Measurements from ENCODE around the gene PACSIN2. TPM values are rescaled to one million over a fixed set of nuclear protein-coding genes. Genes with fewer than 3 reads are reported as not detected.

Gene PACSIN2
- total and polyA plus RNA-seq, 10 of the 15 experiments (the other 5 are each of a cell fraction or from before 2014, with no cell fraction given) = 0.93 to 78.7 (median 46.8) TPM

- Histone ChIP-seq H4K20me1 (ENCODE audit: control insufficient read depth, insufficient read depth) (no peaks in the 10 kb centered on the region; the same call in 1 of the 2 replicates), H3K27me3 (replicated peaks in 1 of 2; ENCODE audit: control insufficient read depth in 2 of 2, insufficient read depth in 2 of 2, low read length in 1 of 2) (no peaks in the 10 kb centered on the region), H3K27ac (ENCODE audit: control insufficient read depth, insufficient read depth) (no peak overlapping the region), H3K9me3 (replicated peaks; ENCODE audit: control insufficient read depth, insufficient read depth, low read length) (no peaks in the 10 kb centered on the region; the same call in 2 of the 3 replicates), H3K4me1 (ENCODE audit: control insufficient read depth, insufficient read depth, low read length) (peaks cover 20% of the 10 kb centered on the region), H3K9ac (ENCODE audit: control insufficient read depth, insufficient read depth, low read length) (no peak overlapping the region), H3K36me3 (ENCODE audit: control insufficient read depth in 2 of 2, insufficient read depth in 2 of 2, low read length in 1 of 2) (peaks cover 4 to 7% of the 10 kb centered on the region in 2 experiments; a peak in 3 of 4 replicates), H2AFZ (ENCODE audit: control insufficient read depth, low read depth, low read length) (no peak overlapping the region), H3K4me2 (ENCODE audit: control insufficient read depth, insufficient read depth) (no peak overlapping the region), H3K79me2 (ENCODE audit: control insufficient read depth, insufficient read depth, low read length) (peaks cover 64% of the 10 kb centered on the region), H3K4me3 (no peak overlapping the region)
- DNase-seq (ENCODE audit: low read depth, low spot score) (no peak), ATAC-seq (no peak), FAIRE-seq (no peak)
- intact Hi-C loops (cut with micrococcal nuclease; ENCODE audit: unreplicated experiment) (no loop called here), in situ Hi-C loops (cut with MboI) (no loop called here)
- RAD21 ChIA-PET (ENCODE audit: unreplicated experiment) = no interaction called here
- CTCF ChIA-PET = no interaction called here
- no TSS peak for BruUV-seq (replicated peaks)
- no peak for TF ChIP-seq TCF7 (IDR thresholded peaks at IDR 0.05; ENCODE audit: borderline replicate concordance)
- no peak for TF ChIP-seq HDAC6 (IDR thresholded peaks at IDR 0.05; ENCODE audit: unreplicated experiment)
- TF ChIP-seq MTA2 (IDR thresholded peaks at IDR 0.05; ENCODE audit: low read depth) = no peak
- TF ChIP-seq BHLHE40 (IDR thresholded peaks at IDR 0.05; ENCODE audit: borderline replicate concordance in 1 of 2, low read depth in 2 of 2, low read length in 1 of 2) = no peak
- TF ChIP-seq MXI1 (IDR thresholded peaks at IDR 0.05; ENCODE audit: low read depth, low read length) = no peak
- TF ChIP-seq RUNX3 (IDR thresholded peaks at IDR 0.05; ENCODE audit: low read length) = no peak
- no peak for TF ChIP-seq SMARCA5 (IDR thresholded peaks at IDR 0.05)
- SMC1A ChIA-PET (ENCODE audit: uncharacterized antibody, unreplicated experiment) = no interaction called here
- WGBS (ENCODE audit: insufficient coverage, insufficient replicate concordance, low lambda C conversion rate, missing lambda C conversion rate) = 96% methylated on average over 13 of the region's 13 CpGs
- POLR2A ChIA-PET = no interaction called here
These were observed 63.7 kb downstream of the PACSIN2 start for GRCh38 chr22:42951093-42951710.

- Histone ChIP-seq H3K79me2 (ENCODE audit: control insufficient read depth, insufficient read depth, low read length) (peaks cover 62% of the 10 kb centered on the region), H3K36me3 (ENCODE audit: control insufficient read depth in 2 of 2, insufficient read depth in 2 of 2, low read length in 1 of 2) (peaks cover 4 to 7% of the 10 kb centered on the region in 2 experiments; a peak in 3 of 4 replicates), H4K20me1 (ENCODE audit: control insufficient read depth, insufficient read depth) (no peaks in the 10 kb centered on the region; the same call in 1 of the 2 replicates), H3K4me1 (ENCODE audit: control insufficient read depth, insufficient read depth, low read length) (peaks cover 28% of the 10 kb centered on the region), H3K27ac (ENCODE audit: control insufficient read depth, insufficient read depth) (no peak overlapping the region), H3K4me3 (no peak overlapping the region), H3K27me3 (replicated peaks in 1 of 2; ENCODE audit: control insufficient read depth in 2 of 2, insufficient read depth in 2 of 2, low read length in 1 of 2) (no peaks in the 10 kb centered on the region), H2AFZ (ENCODE audit: control insufficient read depth, low read depth, low read length) (no peak overlapping the region), H3K9me3 (replicated peaks; ENCODE audit: control insufficient read depth, insufficient read depth, low read length) (no peaks in the 10 kb centered on the region), H3K4me2 (ENCODE audit: control insufficient read depth, insufficient read depth) (no peak overlapping the region), H3K9ac (ENCODE audit: control insufficient read depth, insufficient read depth, low read length) (no peak overlapping the region)
- RAD21 ChIA-PET (ENCODE audit: unreplicated experiment) = no interaction called here
- SMC1A ChIA-PET (ENCODE audit: uncharacterized antibody, unreplicated experiment) = no interaction called here
- intact Hi-C loops (cut with micrococcal nuclease; ENCODE audit: unreplicated experiment) = no loop called here
- CTCF ChIA-PET = interaction anchor here (1.1 kb wide), 1 partner anchor 83 kb away, joined by 4 read pairs; no protein-coding TSS in a partner anchor
- ATAC-seq (no peak), DNase-seq (ENCODE audit: low read depth, low spot score) (no peak), FAIRE-seq (no peak)
- 78% methylated on average over 5 of the region's 5 CpGs for WGBS (ENCODE audit: insufficient coverage, insufficient replicate concordance, low lambda C conversion rate, missing lambda C conversion rate)
- in situ Hi-C loops (cut with MboI) = no loop called here
- no TSS peak for BruUV-seq (replicated peaks)
- POLR2A ChIA-PET = no interaction called here
- TF ChIP-seq TARDBP (IDR thresholded peaks at IDR 0.05; ENCODE audit: borderline replicate concordance) (no peak), POLR2AphosphoS5 (IDR thresholded peaks at IDR 0.05; ENCODE audit: low read length) (no peak), KDM1A (IDR thresholded peaks at IDR 0.05; ENCODE audit: borderline replicate concordance) (no peak), FOS (IDR thresholded peaks at IDR 0.05; ENCODE audit: borderline replicate concordance, extremely low read depth, insufficient read length) (no peak), ASH2L (IDR thresholded peaks at IDR 0.05; ENCODE audit: borderline replicate concordance, low read depth) (no peak), TBL1XR1 (IDR thresholded peaks at IDR 0.05; ENCODE audit: low read depth, low read length) (no peak), BRCA1 (IDR thresholded peaks at IDR 0.05; ENCODE audit: low read depth, low read length) (no peak), CBX3 (IDR thresholded peaks at IDR 0.05; ENCODE audit: borderline replicate concordance, low read depth) (no peak), TCF7 (IDR thresholded peaks at IDR 0.05; ENCODE audit: borderline replicate concordance) (no peak), NKRF (conservative IDR thresholded peaks at IDR 0.05) (no peak), MXI1 (IDR thresholded peaks at IDR 0.05; ENCODE audit: low read depth, low read length) (no peak)
These were observed 64.7 kb downstream of the PACSIN2 start for GRCh38 chr22:42950281-42950680.

All from GM12878 (cell line).